ENCODE results near the gene ARL15. TPM values are rescaled to one million over a fixed set of nuclear protein-coding genes. Genes with fewer than 3 reads are reported as not detected.

Gene ARL15
- total RNA-seq, 4 donors from 2014 or later = 19.6 to 52.5 (median 30.6) TPM

DNA sequence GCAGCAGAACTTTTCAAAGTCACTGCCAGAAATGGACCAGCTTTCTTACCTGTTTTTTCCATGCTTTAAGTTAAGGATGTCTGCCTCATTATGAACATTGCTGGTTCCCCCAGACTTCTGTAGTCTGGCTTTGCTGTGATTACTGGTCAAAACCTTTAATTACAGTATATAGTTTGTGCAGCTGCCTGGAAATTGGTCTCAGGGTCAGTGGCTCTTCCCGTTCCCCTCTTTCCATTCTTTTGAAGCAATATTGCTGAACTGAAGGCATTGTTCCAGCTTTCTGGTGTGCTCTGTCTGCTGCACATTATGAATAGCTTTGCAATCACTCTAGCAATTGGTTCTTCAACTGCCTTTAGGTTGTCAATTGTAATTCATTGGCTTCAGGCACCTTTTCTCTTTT lies 206.5 kb downstream of the ARL15 start:
- TF ChIP-seq, protein P1, sequence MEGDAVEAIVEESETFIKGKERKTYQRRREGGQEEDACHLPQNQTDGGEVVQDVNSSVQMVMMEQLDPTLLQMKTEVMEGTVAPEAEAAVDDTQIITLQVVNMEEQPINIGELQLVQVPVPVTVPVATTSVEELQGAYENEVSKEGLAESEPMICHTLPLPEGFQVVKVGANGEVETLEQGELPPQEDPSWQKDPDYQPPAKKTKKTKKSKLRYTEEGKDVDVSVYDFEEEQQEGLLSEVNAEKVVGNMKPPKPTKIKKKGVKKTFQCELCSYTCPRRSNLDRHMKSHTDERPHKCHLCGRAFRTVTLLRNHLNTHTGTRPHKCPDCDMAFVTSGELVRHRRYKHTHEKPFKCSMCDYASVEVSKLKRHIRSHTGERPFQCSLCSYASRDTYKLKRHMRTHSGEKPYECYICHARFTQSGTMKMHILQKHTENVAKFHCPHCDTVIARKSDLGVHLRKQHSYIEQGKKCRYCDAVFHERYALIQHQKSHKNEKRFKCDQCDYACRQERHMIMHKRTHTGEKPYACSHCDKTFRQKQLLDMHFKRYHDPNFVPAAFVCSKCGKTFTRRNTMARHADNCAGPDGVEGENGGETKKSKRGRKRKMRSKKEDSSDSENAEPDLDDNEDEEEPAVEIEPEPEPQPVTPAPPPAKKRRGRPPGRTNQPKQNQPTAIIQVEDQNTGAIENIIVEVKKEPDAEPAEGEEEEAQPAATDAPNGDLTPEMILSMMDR (IDR thresholded peaks at IDR 0.05; ENCODE audit: low read depth) = no peak

- TF ChIP-seq, protein P1 (IDR thresholded peaks at IDR 0.05; ENCODE audit: low read depth) = no peak
These were observed 212.1 kb downstream of the ARL15 start for GRCh38 chr5:54098267-54098666.

DNA sequence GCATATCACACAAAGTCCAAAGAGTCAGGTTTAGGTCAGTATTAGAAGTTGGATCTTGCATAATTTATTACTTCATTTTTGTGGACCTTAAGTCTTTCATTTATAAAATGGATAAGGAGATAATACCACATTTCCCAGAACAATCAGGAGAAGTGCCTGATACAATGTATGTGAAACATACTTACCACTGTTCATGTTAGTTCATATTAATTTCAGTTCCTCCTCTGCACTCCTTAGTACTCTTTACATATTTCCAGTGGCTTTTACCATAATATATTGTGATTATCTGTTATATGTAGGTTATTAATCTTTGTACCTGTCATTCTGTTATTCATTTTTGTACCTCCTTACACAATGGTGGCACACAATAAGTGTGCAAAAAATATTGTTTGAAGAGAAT lies 214.4 kb downstream of the ARL15 start:
- TF ChIP-seq, protein P1 (IDR thresholded peaks at IDR 0.05; ENCODE audit: low read depth) = no peak

DNA sequence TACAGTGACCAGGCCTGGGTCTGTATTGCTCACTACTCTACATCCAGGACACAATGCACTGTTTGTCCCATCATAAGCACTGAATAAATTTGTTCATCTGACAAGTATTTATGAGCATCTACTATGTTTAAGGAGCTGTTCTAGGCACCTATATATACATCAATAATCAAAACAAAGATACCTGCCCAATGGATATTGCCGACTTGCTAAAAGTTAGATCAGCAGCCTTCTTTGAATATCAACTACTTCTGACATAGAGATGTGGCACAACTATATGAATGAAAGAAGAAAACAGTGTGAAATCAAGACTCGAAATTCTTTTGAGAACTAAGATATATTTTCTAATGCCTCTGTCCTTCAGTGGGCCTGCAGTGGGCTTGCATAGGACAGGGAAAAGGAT lies 215.7 kb downstream of the ARL15 start:
- TF ChIP-seq, protein P1 (IDR thresholded peaks at IDR 0.05; ENCODE audit: low read depth) = no peak

DNA sequence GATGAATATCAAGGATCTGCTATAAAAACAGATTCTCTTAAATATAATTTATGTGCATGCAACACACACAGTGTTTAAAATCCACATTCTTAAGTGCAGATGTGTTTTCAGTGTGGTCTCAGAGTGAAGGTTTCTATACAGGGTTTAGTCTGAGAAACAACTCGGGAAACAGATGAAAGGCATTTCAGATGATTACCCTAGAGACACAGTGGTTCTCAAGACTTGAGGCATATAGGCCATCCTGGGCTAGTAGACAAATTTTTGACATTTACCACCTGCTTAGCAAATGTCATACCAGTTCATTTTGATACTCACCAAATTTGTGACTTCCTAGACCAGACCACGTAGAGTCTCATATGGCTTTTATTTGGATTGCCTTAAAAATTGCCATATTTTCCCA lies 216.5 kb downstream of the ARL15 start:
- TF ChIP-seq, protein P1 (IDR thresholded peaks at IDR 0.05; ENCODE audit: low read depth) = no peak

DNA sequence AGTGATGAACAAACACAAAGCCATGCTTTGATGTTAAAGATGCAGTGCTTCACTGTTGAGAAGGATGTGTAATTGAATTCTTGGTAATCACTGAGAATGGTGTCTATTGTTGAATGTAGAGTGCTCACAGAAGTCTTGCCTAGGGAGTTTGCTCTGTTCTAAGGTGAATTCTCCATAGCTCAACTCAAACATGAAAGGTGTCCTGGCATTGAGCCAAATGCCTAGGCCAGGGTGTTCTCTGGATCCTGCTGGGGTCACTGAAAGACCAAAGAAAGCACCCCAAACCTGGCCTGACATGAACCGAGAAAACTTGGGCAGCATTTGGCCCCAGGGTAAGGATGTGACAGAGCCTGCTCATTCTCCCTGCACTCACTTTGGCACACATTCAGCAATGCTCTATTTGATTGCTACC lies 217.3 kb downstream of the ARL15 start:
- TF ChIP-seq, protein P1 (IDR thresholded peaks at IDR 0.05; ENCODE audit: low read depth) = no peak

DNA sequence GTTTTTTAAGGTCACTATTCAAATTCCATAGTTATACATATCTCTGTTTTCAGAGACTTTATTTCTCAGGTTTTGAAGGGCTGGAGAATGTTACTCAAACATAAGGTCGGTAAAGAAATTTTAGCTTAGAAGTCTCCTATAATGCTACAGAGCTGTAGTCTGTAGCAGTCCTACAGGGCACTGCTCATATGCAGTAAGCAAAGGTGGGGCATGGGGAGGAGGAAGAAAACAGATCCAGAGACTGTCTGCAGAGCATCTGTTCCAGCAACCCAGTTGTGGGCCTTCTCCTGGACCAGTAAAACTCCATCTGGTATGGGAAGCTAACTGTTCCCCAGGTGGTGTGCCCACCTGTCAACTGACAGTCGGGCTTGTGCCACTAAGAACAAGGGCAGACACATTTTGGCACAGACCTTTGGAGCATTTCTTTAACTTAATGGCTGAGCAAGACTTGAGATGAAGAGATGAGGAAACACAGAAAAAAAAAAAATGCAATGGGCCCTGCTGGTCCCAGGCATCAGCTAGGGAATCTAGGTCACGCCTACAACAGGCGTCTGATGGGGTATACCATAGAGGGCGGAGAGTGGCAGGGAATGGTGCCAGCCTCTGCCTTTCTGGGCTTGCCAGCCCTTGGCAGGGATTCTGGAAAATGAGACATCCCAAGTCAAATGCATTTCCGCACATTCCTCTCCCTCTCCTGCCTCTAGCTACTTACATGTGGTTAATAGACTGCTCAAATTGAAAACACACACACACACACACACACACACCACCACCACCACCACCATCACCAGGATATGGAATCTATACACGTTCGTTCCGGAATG lies 218.9 kb downstream of the ARL15 start:
- TF ChIP-seq, protein P1 (IDR thresholded peaks at IDR 0.05; ENCODE audit: low read depth) = no peak
